Activated B cell treated with CpG ODN at 0.5 μM for 24 hours (primary cell): ENCODE data around the gene ANXA5. TPM values are rescaled to one million over a fixed set of nuclear protein-coding genes. Genes with fewer than 3 reads are reported as not detected.

Experiments
- ATAC-seq: fragments of 200-7000 bp; cut with Tn5 transposase; one replicate; pipeline ENCODE4 v1.10.0; 2021; ENCODE audit warnings: low read depth, mild to moderate bottlenecking, moderate library complexity
- CTCF ChIA-PET: fragments of 350-600 bp; sonication (Branson Sonifier 250); formaldehyde crosslinking; loops from one replicate; lab custom pipeline; 2021; ENCODE audit warnings: antibody characterized with exemption; lab: Charles Lee
- POLR2A ChIA-PET: fragments of 350-600 bp; sonication (Branson Sonifier 250); formaldehyde crosslinking; loops from one replicate; lab custom pipeline; 2021; ENCODE audit warnings: antibody characterized with exemption; lab: Charles Lee
- DNase-seq: peaks from one replicate; pipeline ENCODE4 v3.0.0; 2022
- H3K27ac Mint-ChIP-seq: one replicate; pipeline ENCODE4 v1.8.0; 2020; ENCODE audit warnings: mixed read lengths
- H3K27me3 Mint-ChIP-seq: one replicate; pipeline ENCODE4 v1.8.0; 2021; ENCODE audit warnings: mixed read lengths
- H3K36me3 Mint-ChIP-seq: one replicate; pipeline ENCODE4 v1.8.0; 2021; ENCODE audit warnings: low read depth, mixed read lengths
- H3K4me1 Mint-ChIP-seq: one replicate; pipeline ENCODE4 v1.8.0; 2021; ENCODE audit warnings: mixed read lengths
- H3K4me3 Mint-ChIP-seq: one replicate; pipeline ENCODE4 v1.8.0; 2020; ENCODE audit warnings: mild to moderate bottlenecking, mixed read lengths
- H3K9me3 Mint-ChIP-seq: one replicate; pipeline ENCODE4 v1.8.0; 2020; ENCODE audit warnings: mixed read lengths
- intact Hi-C: fragments of 100-400 bp; cut with micrococcal nuclease; formaldehyde crosslinking; loops from one replicate; pipeline ENCODE4 v1.15.1; 2024
- total RNA-seq: library from RNA; stranded (reverse); gene quantifications from 2 replicates; pipeline ENCODE4 v1.2.3, GENCODE V29; 2022
- TF ChIP-seq, protein P1 (sequence below): fragments of 200-600 bp; IDR thresholded peaks from one replicate; pipeline ENCODE4 v1.8.0; 2022; ENCODE audit warnings: antibody characterized with exemption, mild to moderate bottlenecking

The ANXA5 gene
- total RNA-seq, 1 donor from 2014 or later, result 89.9 TPM

- TF ChIP-seq, protein P1, sequence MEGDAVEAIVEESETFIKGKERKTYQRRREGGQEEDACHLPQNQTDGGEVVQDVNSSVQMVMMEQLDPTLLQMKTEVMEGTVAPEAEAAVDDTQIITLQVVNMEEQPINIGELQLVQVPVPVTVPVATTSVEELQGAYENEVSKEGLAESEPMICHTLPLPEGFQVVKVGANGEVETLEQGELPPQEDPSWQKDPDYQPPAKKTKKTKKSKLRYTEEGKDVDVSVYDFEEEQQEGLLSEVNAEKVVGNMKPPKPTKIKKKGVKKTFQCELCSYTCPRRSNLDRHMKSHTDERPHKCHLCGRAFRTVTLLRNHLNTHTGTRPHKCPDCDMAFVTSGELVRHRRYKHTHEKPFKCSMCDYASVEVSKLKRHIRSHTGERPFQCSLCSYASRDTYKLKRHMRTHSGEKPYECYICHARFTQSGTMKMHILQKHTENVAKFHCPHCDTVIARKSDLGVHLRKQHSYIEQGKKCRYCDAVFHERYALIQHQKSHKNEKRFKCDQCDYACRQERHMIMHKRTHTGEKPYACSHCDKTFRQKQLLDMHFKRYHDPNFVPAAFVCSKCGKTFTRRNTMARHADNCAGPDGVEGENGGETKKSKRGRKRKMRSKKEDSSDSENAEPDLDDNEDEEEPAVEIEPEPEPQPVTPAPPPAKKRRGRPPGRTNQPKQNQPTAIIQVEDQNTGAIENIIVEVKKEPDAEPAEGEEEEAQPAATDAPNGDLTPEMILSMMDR, result no peak
- CTCF ChIA-PET, result interaction anchor here (1.0 kb wide), 1 partner anchor 194 kb away, joined by 4 read pairs; no protein-coding TSS in a partner anchor
Observed at GRCh38 chr4:121656269-121656641, 40.5 kb downstream of the ANXA5 start.

DNA sequence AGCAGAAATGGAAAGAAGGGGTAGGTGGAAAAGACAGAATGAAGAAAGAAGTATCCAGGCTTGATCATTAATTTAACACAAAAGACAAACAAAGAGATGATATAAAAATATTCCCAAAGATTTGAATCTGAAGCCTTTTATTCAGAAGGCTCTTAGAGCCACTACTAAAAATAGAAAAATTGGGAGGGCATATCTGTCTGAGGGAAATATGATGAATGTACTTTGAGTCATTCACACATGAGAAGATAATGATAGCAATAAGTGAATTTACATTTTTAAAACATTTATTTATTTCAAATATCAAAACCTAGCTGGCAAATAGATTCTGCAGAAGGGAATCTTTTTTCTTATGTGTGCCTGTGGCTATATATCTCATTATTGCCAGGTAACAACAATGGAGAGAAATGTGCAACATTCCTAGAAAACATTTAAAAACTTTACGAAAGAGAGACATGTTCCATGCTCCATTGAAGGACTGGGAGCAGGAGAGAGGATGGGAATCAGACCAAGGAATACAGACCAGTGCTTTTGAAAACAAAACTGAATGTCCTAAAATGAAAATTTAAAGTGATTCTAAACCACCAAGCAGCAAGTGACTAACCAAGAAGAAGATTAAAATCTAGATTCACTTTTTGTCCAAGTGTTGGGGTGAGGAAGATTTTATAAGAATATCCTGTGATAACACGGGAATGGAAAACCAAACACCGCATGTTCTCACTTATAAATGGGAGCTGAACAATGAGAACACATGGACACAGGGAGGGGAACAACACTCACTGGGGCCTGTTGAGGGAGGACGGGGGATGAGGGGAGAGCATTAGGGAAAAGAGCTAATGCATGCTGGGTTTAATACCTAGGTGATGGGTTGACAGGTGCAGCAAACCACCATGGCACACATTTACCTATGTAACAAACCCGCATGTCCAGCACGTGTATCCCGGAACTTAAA is 41.2 kb downstream of the ANXA5 start:
- Mint-ChIP-seq H3K27ac (no peak overlapping the region), H3K4me1 (peaks cover 10% of the 10 kb centered on the region), H3K4me3 (no peak overlapping the region), H3K9me3 (peaks cover 3% of the 10 kb centered on the region), H3K27me3 (no peaks in the 10 kb centered on the region), H3K36me3 (no peaks in the 10 kb centered on the region)
- TF ChIP-seq, protein P1, result no peak
- ATAC-seq, result no peak
- CTCF ChIA-PET, result interaction anchor here (1.0 kb wide), 1 partner anchor 193 kb away, joined by 4 read pairs; no protein-coding TSS in a partner anchor
- intact Hi-C loops, result loop anchor here (5.0 kb wide), 1 partner anchor 168 kb away; no protein-coding TSS in a partner anchor
- DNase-seq, result no peak
- POLR2A ChIA-PET, result no interaction called here

More at GRCh38 chr4:121656269-121656641, 40.5 kb downstream of the ANXA5 start:
- Mint-ChIP-seq H3K4me3 (no peak overlapping the region), H3K9me3 (peaks cover 3% of the 10 kb centered on the region), H3K27me3 (no peaks in the 10 kb centered on the region), H3K27ac (no peak overlapping the region), H3K36me3 (no peaks in the 10 kb centered on the region), H3K4me1 (peaks cover 10% of the 10 kb centered on the region)
- no peak for ATAC-seq
- POLR2A ChIA-PET, result interaction anchor here (0.6 to 0.7 kb wide), 2 partner anchors 10 to 57 kb away, joined by 3 to 6 read pairs; no protein-coding TSS in a partner anchor
- DNase-seq, result no peak
- intact Hi-C loops, result loop anchor here (5.0 kb wide), 1 partner anchor 169 kb away; no protein-coding TSS in a partner anchor

DNA sequence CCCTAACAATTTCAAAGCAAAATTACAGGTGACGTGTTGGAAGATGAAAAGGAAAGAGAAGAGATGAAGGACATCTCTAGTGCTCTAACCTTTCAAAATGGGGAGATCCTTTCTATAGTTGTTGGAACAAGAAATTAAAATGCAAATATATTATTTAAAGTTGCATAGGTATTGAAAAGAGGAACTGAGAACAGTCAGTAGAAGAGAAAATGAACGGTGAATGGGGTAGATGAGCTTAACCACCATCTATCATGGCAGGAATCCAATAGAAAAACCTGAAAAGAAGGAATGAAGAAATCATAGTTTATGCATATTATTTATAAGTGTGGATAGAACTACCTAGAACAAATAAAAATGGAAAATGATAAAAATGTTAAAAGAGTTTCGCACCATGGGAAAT is 42.0 kb downstream of the ANXA5 start:
- Mint-ChIP-seq H3K4me1 (peaks cover 10% of the 10 kb centered on the region), H3K9me3 (peaks cover 3% of the 10 kb centered on the region), H3K27ac (no peak overlapping the region), H3K27me3 (peaks cover 3% of the 10 kb centered on the region), H3K36me3 (no peaks in the 10 kb centered on the region), H3K4me3 (no peak overlapping the region)
- DNase-seq, result no peak
- intact Hi-C loops, result loop anchor here (5.0 kb wide), 1 partner anchor 167 kb away; no protein-coding TSS in a partner anchor
- TF ChIP-seq, protein P1, result no peak
- ATAC-seq, result no peak
- CTCF ChIA-PET, result no interaction called here
- POLR2A ChIA-PET, result no interaction called here

DNA sequence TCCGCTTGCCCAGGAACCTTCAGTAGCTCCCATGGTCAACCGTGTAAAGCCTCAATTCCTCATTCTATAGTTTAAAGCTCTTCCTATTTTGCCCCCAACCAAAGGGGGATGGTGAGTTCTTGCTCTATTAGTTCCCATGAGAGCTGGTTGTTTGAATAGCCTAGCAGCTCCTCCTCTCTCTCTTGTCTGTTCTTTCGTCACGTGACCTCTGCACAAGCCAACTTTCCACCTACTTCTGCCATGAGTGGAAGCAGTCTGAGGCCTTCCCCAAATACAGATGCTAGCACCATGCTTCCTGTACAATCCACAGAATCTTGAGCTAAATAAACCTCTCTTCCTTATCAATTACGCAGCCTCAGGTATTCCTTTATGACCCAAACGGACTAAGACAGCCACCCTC is 42.8 kb downstream of the ANXA5 start:
- CTCF ChIA-PET, result no interaction called here
- no peak for ATAC-seq
- peaks cover 3% of the 10 kb centered on the region for H3K9me3 Mint-ChIP-seq
- peaks cover 3% of the 10 kb centered on the region for H3K27me3 Mint-ChIP-seq
- H3K4me1 Mint-ChIP-seq, result peaks cover 10% of the 10 kb centered on the region
- H3K27ac Mint-ChIP-seq, result no peak overlapping the region
- no peaks in the 10 kb centered on the region for H3K36me3 Mint-ChIP-seq
- DNase-seq, result no peak
- intact Hi-C loops, result no loop called here
- TF ChIP-seq, protein P1, result no peak
- no peak overlapping the region for H3K4me3 Mint-ChIP-seq
- POLR2A ChIA-PET, result no interaction called here

DNA sequence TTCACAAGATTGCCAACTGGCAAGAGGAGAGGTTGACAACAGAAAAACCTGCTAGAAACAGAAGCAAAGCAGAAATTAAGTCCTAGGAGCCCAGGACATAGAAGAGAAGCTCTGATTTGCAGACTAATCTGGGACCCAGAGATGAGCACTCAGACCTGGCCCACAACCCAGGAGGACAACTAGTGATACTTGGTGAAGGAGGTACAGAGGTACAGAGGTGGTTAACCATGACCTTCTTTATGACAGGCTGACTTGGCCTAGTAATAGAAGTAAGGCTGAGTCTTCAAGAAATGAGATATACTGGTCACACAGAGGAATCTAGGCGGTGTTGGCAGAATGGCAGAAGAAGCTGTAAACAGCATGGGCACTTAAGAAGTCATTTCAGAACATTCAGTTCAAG is 43.6 kb downstream of the ANXA5 start:
- Mint-ChIP-seq H3K27ac (no peak overlapping the region), H3K27me3 (peaks cover 5% of the 10 kb centered on the region), H3K4me1 (peaks cover 10% of the 10 kb centered on the region), H3K4me3 (no peak overlapping the region), H3K9me3 (peaks cover 3% of the 10 kb centered on the region), H3K36me3 (no peaks in the 10 kb centered on the region)
- TF ChIP-seq, protein P1, result no peak
- intact Hi-C loops, result no loop called here
- DNase-seq (no peak), ATAC-seq (no peak)
- CTCF ChIA-PET, result no interaction called here
- POLR2A ChIA-PET, result no interaction called here
